Measurements from ENCODE around the gene AKAP13.
A peak's percentile ranks its signal among the peaks of the same experiment; 100 is the strongest.
"Not testable (repeated sequence)": the region's sequence is repeated elsewhere in the genome, so short reads cannot be mapped to it uniquely, and the experiment has no call there.

The AKAP13 gene

DNA sequence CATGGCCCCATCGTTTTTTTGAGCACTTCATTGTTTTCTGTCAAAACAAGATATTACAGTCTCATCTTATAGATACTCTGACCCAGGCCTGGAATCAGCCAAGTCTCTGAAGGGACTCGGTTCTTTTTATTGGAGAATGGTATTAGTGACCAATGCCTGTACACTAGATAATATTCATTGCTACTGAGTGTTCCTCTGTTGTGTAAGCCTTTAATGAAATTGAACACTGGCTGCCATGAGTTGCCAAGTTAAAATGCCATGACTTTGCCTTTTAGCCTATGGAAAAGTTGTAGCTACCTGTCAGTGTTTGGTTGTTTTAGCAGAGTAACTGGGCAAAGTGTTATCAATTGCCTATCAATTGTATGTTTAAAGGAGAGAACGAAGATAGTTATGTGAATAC is 134.0 kb downstream of the AKAP13 start:
- DNase-seq: no peak

GRCh38 chr15:85515212-85515611 is 134.8 kb downstream of the AKAP13 start:
- no peak for DNase-seq

DNA sequence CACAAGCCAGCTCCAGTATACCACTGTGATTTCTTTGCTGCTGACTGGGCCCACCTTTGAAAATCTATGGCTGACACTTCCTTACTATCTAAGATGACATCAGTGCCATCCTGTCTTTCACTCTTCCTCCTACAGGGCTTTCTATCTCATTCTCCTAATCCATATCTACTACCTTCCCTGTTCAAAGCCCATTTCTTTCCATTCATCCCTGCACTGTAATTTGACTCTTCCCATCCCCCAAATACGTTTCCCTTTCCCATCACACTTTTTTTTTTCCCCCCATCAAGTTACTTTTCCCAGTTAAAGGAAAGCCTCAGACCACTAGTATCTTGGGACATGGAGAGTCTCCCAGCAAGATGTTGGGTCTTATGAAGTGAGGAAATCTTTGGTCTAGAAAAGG is 136.7 kb downstream of the AKAP13 start:
- no peak for DNase-seq

GRCh38 chr15:85518979-85519761 is 138.8 kb downstream of the AKAP13 start:
- no peak for DNase-seq

DNA sequence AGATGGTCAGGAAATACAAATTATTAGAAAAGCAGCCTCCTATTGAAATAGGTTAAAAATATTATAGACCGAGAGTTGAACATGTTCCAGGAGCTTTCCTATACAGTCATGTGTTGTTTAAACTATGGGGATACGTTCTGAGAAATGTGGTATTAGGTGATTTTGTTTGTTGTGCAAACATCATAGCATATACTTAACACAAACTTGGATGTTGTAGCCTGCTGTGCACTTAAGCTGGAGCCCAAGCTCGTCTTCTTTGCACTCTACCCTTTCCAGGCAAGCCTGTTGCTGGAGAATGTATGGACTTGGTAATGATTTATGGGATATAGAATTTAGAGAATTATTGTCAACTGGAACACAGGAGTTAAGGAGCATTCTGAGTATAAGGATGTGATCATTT is 140.2 kb downstream of the AKAP13 start:
- DNase-seq: no peak

DNA sequence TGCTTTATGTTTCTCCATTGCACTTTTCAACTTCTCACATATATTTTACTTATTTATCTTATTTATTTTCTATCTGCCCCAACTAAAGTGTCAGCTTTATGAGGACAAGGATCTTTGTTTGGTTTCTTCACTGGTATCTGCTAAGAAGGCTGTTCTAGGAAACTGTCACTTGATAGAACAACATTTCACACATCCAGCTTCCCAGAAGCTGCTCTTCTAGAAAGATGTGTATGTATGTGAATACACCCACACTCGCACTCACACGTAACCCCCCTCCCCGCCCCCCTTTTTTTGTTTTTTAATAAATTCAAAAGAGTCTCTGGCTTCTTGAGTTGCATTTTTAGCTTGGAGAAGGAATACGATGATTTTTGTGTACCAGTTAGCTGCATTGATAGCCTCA is 143.1 kb downstream of the AKAP13 start:
- DNase-seq: no peak

DNA sequence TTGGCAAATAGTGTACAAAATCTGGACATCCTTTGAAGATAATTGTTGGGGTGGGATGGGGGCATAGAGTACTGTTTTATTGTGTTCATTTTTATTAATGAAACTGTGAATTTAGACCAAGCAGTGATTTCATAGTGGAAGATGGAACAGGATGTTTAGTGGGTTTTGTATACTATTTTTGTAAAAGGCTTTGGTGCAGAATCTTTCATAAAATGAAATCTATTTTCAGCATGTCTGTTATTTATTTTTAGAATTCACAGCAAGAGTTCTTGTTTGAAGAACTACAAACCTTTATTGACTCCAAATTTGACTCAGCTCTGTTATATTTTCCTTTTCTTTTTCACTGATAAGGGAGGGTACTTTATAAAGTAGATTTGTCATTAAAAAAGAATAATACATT is 145.4 kb downstream of the AKAP13 start:
- no peak for DNase-seq

DNA sequence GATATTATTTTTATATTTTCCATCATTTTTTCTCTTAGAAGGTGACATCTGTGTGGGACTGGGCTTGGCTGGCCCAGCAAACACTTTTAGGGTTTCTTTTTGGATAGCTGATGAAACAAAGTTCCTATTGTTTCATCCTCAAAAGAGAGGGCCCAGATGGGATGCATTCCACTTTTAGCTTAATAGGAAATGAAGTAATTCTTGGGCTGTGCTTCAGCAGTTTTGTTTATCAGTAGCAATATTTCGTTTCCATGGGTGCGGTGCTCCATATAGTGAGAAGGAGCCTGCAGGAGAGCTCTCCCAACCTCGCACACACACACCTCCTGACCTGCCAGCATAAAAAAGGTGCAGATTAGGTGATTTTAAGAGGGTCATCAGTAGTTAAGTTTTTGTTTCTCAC is 147.5 kb downstream of the AKAP13 start:
- DNase-seq: no peak

- DNase-seq: no peak
These were observed 149.7 kb downstream of the AKAP13 start for GRCh38 chr15:85530079-85530478.

DNA sequence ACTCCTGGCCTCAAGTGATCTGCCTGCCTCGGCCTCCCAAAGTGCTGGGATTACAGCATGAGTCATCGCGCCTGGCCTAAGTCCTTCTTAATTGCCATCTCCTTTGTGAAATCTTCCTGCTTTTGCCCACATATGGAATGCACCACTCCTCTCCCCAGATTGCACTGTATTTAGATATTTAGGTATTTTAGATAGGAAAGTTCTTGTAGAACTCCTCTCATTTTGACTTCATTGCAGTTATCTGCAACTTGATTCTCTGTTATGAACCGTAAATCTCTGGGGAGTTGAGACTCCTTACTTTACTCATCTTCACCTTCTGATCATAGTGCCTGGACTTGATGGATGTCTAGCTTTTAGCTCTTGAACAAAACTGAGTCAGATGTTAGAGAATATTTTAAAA is 150.7 kb downstream of the AKAP13 start:
- no peak for DNase-seq

DNA sequence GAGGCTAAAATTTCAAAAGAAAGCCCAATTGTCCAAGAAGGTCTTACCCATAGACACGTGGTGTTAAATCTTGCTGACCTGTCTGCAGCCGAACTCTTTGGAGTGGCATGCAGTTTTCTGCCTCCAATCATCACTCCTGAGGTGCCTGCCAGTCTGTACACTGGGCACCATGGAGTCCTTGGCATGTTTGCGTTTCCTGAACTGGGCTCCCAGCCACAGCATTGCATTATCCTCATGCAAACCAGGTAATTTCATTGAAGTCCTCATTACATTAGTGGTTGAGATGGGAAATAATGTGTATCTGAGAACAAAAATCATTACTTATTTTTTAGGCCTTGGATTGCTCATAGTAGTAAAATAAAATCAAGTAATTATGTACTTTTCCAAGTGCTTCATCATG is 152.3 kb downstream of the AKAP13 start:
- DNase-seq: no peak

GRCh38 chr15:85534031-85534430 is 153.6 kb downstream of the AKAP13 start:
- peak; percentile 23 for DNase-seq

DNA sequence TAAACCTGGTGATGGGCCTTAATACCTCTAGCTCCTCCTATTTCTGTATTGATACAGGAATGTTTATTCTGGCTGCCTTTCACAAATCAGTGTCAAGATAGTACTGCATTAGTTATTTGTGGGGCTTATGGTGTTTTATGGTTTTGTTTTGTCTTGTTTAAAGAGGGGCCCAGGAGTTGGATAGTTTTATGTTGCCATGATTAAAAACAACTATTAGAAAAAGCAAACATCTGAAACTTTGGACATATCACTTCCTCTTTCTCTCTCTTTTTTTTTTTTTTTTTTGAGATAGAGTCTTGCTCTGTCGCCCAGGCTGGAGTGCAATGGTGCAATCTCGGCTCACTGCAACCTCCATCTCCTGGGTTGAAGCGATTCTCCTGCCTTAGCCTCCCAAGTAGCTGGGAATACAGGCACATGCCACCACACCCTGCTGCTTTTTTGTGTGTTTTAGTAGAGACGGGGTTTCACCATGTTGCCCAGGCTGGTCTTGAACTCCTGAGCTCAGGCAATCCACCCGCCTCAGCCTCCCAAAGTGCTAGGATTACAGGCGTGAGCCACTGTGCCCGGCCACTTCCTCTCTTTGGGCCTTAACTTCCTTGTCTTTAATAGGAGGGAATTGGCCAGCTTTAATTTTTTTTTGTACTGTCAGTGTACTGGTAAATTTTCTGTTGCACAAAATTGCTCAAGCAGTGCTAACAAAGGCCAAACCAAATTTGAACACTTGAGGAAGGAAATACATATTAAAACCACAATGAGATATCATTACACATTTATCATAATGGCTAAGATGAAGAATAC is 155.3 kb downstream of the AKAP13 start:
- not testable (repeated sequence) for DNase-seq

DNA sequence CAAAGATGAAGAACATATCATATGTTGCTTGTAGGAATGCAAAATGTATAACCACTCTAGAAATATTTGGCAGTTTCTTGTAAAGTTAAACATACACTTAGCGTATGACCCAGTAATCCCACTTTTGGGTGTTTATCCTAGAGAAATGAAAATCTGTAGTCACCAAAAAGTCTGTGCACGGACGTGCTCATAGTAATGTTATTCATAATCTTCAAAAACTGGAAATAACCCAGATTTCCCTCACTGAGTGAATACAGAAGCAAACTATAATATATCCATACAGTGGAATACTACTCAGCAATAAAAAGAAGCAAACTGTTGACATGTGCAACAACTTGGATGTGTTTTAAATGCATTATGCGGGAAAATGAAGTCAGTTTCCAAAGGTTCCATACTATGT is 155.9 kb downstream of the AKAP13 start:
- DNase-seq: no peak

GRCh38 chr15:85539491-85539890 is 159.1 kb downstream of the AKAP13 start:
- no peak for DNase-seq

- no peak for DNase-seq
These were observed 159.8 kb downstream of the AKAP13 start for GRCh38 chr15:85540085-85540797.

DNA sequence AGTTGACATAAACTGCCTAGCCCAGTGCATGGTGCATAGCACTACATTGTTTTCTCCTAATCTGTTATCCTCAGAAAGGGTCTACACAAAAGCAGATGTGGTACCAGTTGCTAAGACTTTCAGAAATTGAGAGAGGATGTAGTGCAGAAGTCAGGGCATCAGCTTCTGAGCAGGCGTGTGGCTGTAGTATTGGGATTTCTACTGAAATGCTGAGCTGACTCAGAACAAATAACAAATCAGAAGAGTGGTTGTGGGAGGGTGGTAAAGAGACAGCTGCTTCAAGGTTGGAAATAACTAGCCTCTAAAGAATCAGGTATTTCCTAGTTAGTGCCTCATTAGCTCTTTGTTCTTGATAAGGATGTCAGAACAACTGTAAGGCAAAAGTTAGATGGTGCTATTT is 161.3 kb downstream of the AKAP13 start:
- DNase-seq: peak; percentile 75

DNA sequence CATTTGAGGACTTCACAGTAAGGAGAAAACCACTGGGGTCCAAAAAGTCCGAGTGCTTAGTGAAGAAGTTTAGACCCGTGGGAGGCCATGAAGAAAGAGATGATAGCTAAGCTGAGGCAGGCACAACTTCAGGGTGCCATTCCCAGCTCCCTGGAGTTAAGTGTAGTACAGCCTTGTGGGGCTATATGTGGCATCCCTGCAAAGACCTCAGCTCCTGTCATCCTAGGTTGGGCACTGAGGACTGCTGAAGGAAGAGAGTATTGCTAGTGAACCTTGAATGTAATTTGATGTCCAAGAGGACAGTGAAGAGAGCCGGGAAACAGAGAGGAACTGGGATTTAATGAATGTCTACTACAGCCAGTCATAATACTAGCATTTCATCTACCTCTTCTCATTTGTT is 162.1 kb downstream of the AKAP13 start:
- DNase-seq: no peak

DNA sequence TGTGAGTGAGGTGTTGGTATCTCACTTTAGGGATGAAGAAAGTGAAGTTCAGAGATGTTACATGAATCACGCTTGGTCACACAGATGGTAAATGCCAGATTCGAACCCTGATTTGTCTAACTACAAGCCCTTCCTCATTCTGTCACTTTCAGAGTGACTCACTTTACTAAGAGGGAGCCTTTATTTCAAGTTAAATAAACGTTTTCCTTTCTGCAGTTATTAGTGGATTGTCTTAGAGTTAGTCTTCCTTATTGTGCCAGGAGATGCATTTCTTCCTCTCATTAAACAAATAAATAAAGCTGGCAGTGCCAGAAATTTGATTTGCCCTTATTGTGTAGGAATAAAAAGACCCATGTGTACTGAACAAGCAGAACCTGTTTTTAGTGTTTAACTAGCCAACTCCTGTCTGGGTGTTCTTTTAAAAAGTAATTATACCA is 162.5 kb downstream of the AKAP13 start:
- peak; percentile 81 for DNase-seq

DNA sequence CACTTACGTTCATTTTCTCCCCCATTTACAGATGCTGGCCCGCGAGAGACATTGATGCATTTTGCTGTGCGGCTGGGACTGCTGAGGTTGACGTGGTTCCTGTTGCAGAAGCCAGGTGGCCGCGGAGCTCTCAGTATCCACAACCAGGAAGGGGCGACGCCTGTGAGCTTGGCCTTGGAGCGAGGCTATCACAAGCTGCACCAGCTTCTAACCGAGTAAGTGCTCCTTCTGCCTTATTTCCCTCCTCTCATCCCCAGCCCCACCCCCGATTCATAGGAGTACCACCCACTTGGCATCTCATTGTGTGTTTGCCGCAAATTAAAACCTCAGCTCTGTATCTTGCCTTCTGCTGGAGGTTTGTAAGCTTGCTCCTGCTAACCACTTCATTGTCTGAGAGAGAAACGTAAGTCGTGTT is 163.3 kb downstream of the AKAP13 start:
- peak; percentile 26 for DNase-seq

GRCh38 chr15:85545185-85545584 is 164.8 kb downstream of the AKAP13 start:
- DNase-seq: no peak

DNA sequence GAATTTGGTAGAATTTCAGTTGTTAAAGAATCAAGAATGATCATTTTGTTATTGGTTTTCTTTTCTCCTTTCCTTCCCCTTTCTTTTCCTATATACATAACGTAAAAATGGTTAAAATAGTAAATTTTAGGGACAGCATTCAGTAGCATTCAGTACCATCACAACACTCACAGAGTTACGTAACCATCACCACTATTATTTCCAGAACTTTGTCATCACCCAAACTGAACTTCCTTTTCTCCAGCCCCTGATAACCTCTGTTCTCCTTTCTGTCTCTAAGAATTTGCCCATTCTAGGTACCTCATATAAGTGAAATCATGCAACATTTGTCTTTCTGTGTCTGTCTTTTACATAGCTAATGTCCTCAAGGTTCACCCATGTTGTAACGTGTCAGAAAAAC is 165.3 kb downstream of the AKAP13 start:
- peak; percentile 35 for DNase-seq

GRCh38 chr15:85547386-85547785 is 167.0 kb downstream of the AKAP13 start:
- DNase-seq: no peak

DNA sequence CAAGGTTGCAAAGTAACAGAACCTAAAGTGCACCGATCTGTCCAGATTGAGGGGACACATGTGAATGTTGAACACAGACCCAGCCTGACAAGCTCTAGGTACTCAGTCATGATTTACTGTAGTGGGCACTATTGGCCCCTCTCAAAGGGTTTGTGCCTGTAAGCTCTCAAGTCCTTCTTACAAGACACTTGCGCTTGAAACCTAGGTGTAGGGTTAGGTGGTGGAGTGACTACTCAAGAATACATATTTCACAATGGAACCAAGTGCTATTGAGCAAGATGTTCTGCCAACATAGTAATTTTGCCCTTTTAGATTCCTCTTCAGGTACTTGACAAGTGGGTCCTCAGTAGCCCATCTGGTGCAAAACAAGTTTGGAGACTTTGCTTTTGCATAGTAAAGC is 169.9 kb downstream of the AKAP13 start:
- DNase-seq: no peak
